Activated CD4-positive, CD25-positive, alpha-beta regulatory T cell treated with anti-CD3 and anti-CD28 coated beads, Interleukin-2, amount 50 U/mL, for 72 hours (primary cell): ENCODE results near the gene AP2A1.
A peak's percentile ranks its signal among the peaks of the same experiment; 100 is the strongest.

Experiments
- DNase-seq: peaks from one replicate; pipeline ENCODE4 v3.0.0; 2021

AP2A1 gene

DNA sequence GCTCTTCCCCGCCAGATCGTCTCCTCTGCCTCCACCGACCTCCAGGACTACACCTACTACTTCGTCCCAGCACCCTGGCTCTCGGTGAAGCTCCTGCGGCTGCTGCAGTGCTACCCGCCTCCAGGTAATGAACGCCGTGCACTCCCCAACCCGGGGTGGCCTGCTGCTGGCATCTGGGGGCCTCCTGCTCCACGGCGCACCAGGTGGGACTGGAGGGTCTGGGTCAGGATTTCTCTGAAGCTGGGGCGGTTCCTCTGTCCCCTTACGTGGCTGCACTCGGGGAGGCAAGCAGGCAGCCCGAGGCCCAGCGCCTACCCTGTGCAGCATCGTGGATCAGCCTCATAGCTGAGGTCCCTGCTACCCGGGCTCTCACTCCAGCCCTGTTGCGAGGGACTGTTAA lies 28.8 kb downstream of the AP2A1 start:
- DNase-seq: no peak

DNA sequence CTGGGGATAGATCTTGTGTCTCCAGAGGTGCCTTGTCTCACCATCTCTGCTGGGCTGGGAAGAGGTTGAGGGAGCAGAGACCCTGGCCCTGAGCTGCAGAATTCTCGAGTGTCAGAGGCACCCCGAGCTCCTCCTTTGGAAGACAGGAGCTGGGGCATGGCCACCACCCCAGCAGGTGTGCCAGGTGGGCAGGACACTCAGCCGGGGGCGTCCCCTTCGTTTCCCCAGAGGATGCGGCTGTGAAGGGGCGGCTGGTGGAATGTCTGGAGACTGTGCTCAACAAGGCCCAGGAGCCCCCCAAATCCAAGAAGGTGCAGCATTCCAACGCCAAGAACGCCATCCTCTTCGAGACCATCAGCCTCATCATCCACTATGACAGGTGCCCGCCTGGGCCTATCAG lies 31.8 kb downstream of the AP2A1 start:
- DNase-seq: no peak

DNA sequence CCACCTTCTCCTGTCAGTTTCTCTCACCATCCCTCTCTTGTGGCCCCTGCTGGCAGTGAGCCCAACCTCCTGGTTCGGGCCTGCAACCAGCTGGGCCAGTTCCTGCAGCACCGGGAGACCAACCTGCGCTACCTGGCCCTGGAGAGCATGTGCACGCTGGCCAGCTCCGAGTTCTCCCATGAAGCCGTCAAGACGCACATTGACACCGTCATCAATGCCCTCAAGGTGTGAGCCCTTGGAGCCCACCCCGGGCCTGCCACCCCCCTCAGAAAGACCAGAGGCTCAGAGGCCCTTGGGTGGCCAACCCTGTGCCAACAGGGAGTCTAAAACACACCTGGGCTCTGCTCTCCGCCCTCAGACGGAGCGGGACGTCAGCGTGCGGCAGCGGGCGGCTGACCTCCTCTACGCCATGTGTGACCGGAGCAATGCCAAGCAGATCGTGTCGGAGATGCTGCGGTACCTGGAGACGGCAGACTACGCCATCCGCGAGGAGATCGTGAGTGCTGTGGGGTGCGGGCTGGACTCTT lies 32.5 kb downstream of the AP2A1 start:
- no peak for DNase-seq

DNA sequence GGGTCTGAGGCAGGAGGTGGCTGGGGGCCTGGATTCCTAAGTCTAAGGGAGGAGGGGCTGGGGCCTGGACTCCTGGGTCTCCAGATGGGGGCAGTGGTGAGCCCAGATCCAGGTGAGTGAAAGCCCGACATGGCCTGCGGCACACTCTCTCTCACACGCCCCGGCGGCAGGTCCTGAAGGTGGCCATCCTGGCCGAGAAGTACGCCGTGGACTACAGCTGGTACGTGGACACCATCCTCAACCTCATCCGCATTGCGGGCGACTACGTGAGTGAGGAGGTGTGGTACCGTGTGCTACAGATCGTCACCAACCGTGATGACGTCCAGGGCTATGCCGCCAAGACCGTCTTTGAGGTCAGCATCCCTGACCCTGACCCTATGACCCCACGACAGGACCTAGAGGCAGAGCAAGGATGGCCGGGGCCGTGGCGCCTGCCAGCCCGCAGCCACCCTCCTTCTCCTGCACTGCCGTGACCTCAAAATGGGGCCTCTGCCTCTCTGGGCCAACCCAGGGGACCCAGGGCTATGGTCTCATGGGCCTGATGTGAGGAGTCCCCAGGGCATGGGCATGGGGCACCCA lies 33.1 kb downstream of the AP2A1 start:
- DNase-seq: no peak

DNA sequence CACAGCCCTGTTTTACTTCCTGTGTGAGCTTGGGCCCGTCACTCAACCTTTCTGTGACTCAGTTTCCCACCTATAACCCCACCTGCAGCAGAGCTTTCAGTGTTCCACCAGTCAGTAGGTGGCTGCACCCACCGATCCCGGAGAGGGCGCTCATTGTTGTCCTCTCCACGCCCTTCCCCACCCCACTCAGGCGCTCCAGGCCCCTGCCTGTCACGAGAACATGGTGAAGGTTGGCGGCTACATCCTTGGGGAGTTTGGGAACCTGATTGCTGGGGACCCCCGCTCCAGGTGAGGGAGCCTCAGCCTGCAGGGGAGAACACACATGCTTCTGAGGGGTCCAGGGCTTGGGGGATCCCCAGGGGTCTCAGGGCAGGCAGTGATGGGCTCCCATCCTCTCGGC lies 34.0 kb downstream of the AP2A1 start:
- no peak for DNase-seq

DNA sequence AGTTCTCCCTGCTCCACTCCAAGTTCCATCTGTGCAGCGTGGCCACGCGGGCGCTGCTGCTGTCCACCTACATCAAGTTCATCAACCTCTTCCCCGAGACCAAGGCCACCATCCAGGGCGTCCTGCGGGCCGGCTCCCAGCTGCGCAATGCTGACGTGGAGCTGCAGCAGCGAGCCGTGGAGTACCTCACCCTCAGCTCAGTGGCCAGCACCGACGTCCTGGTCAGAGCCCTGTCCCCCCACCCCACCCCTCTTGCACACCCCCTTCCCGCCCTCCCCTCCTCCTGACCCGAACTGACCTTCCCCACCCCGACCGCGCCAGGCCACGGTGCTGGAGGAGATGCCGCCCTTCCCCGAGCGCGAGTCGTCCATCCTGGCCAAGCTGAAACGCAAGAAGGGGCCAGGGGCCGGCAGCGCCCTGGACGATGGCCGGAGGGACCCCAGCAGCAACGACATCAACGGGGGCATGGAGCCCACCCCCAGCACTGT lies 34.6 kb downstream of the AP2A1 start:
- DNase-seq: no peak

DNA sequence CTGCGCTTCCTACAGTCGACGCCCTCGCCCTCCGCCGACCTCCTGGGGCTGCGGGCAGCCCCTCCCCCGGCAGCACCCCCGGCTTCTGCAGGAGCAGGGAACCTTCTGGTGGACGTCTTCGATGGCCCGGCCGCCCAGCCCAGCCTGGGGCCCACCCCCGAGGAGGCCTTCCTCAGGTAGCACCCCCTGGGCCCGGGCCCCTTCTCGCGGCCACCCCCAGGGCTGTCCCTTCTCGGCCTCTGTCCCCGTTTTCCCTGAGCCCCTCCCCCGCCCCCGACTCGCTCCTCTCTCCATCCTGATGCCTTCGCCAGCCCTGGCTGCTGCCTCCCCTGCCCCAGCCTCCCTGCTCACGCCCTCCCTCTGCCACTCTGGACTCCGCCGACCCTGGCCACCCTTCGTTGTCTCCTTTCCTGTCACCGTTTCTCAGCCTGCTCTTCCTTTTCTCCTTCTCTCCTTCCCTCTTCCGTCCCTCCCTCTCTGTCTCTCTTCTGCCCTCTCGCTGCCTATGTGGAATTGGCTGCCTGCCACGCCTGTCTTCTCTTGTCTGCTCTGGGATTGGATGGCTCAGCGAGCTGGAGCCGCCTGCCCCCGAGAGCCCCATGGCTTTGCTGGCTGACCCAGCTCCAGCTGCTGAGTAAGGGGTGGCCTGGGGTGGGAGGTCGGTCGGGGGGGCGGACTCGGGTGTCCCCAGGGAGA lies 35.3 kb downstream of the AP2A1 start:
- no peak for DNase-seq

DNA sequence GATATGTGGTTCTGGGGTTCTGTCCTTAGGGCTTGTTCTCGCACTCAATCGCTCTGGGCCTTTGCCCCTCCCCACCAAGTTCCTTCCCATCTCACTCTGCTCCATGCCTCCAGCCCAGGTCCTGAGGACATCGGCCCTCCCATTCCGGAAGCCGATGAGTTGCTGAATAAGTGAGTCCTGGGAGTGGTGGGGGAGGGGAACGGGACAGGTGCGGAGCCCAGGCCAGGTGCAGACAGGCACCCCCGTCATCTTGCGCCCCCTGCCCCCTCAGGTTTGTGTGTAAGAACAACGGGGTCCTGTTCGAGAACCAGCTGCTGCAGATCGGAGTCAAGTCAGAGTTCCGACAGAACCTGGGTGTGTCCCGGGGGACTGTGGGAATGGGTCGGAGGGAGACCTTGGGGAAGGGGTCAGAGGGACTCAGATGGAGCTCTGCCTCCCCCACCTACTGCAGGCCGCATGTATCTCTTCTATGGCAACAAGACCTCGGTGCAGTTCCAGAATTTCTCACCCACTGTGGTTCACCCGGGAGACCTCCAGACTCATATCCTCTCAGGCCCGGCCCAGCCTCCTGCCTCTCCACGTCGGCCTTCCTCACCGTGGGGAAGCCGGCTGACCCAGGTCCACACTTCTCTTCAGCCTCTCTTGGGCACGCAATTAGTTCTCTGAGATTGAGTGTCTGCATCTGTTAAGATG lies 36.2 kb downstream of the AP2A1 start:
- DNase-seq: no peak

DNA sequence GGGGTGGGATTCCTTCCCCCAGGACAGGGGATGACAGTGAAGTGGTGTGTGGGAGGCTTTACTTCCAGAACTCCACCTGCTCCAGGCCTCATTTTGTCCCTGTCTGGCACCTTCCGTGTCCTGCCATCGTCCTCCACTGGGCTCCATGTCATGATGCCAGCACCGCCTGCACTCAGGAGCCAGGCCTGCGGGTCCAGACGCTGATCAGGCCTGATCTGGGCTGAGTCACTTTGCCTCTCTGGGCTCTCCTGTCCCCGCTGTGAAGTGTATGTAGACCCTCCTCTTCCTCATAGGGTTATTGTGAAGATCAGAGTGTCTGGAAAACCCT lies 36.7 kb downstream of the AP2A1 start:
- DNase-seq: no peak

DNA sequence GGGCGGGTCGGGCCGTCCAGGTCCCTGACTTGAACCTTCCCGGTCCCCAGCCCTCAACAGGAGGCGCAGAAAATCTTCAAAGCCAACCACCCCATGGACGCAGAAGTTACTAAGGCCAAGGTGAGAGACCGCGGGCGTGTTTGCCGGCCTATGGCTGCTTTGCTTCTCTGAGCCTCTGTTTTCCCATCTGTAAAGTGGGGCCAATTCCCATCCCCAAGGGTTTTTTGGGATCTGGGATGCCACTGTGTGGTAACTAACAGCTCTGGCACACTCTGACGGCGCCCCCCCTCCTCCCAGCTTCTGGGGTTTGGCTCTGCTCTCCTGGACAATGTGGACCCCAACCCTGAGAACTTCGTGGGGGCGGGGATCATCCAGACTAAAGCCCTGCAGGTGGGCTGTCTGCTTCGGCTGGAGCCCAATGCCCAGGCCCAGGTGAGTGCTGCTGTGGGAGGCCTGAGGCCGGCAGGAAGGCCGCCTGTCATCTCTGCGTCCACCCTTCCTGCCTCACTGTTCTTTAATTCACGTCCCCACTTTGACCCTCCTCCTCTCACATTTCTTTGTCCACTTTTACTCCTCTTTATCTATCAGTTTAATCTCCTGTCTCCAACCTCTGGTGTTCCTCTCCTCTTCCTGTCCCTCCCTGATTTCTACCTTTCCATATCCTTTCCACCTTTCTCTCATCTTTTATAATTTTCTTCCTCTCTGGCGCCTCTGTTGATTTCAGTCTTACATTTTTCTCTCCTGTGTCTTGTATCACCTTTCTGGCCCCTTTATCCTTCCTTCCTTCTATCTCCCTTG lies 39.2 kb downstream of the AP2A1 start:
- DNase-seq: no peak

DNA sequence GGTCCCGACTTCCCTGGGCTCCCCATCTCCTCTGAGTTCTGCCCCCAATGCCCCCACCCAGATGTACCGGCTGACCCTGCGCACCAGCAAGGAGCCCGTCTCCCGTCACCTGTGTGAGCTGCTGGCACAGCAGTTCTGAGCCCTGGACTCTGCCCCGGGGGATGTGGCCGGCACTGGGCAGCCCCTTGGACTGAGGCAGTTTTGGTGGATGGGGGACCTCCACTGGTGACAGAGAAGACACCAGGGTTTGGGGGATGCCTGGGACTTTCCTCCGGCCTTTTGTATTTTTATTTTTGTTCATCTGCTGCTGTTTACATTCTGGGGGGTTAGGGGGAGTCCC lies 39.8 kb downstream of the AP2A1 start:
- no peak for DNase-seq

DNA sequence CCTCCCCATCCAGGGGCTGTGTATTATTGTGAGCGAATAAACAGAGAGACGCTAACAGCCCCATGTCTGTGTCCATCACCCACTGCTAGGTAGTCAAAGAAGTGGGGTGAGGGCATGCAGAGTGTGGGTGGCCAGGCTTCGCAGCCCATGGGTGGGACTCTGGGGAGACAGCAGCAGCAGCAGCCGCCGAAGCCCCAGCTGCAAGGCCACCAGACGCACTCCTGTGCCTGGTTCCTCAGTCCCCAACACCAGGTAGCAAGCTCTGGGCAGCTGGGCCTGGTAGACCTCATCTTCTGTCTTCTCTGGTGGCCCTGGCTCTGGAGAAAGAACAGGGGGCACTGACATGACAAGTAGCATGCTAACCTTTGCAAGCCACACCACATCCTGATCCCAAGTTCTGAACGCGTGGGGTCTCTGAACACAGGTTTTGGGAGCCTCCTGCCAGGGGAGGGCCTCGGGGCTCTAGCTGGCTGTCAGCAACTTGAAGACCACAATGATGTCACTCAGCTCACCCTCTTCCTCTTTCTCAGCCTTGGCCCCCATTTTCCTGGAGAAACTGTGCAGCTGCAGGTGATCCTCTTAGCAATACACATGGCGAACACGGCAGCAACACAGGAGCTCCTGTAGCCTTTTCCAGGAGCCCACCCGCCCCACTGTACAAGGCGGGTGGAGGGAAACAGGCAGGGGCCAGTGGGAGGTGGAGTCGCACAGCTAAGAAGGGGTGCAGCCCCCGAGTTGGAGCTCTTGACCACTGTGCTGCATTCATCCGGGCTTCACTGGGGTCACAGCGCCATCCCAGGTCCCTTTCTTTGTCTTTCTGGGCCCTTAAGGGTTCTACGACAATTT lies 40.5 kb downstream of the AP2A1 start:
- no peak for DNase-seq

DNA sequence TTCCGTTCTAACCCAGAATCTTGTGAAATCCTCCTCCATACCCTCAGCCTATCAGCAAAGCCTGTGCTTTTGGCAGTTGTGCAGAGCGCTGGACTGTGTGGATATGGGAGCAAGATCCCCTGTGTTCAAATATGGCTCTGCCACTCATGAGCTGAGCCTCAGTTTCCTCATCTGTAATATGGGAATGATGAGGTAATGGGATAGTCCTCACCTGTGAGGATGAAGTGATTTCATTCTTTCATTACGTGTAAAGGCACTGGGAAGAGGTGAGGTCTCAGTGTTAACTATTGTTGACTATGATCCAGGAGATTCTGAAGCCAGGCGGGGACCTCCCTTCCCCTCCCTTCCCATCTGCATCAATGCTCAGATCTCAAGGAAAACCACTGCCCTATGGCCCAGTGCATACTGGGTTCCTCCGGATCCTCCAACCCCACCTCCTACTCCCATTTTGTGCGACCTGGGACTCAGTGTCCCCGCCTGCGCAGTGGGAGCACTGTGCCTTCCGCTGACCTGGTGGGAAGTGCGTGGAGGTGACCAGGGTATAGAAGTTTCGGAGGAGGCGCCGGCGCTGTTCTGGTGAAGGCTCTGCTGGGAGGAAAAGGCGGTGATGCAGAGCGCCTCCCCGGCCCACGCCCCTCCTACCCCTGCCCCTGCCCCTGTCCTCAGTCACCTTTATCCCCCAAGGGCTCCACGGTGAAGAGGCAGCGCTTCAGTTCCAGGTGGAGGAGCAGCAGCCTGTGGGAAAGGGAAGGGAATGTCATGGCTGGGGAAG lies 41.3 kb downstream of the AP2A1 start:
- DNase-seq: no peak

DNA sequence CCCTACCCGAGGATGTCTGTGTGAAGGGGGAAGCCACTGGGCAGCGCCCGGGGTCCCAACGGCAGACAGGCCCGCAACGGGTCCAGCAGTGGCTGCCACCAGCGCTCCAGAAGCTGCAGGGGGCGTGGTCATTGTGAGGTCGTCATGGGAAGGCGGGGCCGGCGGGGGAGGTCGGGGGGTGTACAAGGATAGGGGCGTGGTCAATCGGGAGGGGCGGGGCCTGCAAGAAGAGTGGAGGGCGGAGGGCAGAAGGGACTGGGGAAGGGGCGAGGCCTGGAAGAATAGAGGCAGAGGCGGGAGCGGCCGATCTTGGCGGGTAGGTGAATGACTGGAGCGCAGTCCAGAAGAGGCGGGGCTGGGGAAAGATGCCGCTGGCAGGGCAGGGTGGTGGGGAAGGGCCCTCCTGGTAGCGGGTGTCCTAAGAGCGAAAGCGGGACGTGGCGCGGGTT lies 41.9 kb downstream of the AP2A1 start:
- DNase-seq: peak; percentile 84

DNA sequence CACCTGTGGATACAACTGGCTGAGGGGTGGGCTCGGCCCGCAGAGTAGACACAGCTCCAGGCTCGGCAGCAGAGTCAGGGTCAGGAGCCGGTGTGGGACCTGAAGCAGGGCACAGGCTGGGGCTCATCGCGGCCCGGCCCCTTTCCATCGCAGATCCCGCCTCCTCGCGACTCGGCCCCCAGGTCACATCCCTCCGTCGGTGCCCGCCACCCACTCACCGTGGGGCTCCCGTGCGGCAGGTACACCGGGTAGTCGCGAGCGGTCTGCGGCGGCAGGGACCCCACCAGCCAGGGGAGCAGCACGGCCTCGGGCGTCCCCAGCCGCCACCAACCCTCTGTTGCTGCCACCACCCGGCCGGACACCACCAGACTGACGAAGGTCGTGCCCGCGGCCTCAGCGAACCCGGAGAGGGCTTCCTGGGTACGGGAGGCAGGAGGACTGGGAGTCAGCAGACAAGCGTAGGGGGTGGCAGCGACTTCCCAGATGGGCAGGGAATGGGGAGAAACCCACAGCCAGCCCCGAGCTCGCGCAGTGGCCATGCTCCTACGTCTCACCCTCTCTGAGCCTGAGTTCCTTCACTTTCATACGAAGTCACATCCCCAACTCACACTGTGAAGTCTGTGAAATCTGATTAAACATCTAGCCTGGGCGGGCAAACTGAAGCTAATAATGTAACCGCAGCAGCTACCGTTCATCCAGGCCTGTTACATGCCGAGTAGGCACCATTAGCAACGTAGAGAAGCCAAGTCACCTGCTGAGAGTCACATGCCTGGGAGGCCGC lies 42.5 kb downstream of the AP2A1 start:
- DNase-seq: no peak

DNA sequence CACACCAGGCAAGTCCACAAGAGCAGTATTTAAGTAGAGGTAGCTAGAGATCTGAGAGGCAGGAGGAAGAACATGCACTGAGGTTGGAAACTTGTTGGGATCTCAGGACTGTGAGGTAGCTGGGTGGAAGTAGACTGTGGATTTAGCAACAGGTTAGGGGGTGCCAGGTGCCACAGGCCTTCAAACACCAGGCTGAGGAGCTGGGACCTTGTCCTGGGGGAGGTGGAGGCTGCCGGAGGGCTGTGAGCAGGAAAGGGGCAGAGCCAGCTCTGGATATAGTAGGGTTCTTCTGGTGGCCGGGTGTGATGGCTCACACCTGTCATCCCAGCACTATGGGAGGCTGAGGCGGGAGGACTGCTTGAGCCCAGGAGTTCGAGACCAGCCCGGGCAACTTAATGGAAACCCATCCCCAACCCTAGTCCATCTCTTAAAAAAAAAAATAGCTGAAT lies 43.2 kb downstream of the AP2A1 start:
- no peak for DNase-seq

DNA sequence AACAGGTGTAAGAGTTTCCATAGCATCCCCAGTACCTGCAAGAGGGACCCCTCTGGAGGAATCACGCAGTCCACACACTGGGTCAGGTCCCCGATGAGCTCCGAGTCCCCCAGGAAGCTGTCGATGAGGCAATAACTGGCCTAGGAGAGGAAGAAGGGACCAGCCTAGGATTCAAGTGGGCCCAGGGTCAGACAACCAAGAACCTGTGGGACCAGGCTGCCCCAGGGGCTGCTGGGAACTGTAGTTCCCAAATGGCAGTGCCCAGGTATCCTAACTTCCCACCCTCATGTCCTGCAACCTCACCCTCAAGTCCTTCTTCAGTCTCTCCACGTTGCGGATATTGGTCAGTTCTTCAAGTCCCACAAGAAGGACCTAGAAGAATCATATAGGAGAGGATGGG lies 44.5 kb downstream of the AP2A1 start:
- no peak for DNase-seq

DNA sequence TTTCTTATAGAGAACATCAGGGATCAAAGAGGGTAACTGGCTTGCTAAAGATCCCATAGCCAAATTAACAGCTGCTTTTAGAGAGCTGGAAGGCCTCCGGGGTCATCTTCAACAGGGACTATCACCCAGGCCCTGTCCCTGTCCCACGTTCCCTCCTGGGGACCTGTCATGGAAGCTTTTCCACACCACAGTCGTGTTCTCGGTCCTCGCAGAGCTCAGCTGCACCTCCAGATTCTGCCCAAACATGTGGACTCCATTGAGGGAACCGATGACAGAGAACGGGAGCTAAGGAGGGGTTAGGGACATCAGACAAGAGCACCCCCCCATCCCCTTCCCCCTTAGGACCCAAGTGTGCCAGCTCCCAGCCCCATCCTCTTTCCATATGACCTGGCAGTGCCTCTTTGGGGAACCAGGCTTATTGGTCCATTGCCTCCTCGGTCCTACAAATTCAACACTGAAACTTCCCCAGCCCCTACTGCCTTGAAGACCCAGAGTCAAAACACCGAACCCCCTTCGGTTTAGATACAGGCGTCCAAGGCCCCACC lies 45.7 kb downstream of the AP2A1 start:
- DNase-seq: no peak

DNA sequence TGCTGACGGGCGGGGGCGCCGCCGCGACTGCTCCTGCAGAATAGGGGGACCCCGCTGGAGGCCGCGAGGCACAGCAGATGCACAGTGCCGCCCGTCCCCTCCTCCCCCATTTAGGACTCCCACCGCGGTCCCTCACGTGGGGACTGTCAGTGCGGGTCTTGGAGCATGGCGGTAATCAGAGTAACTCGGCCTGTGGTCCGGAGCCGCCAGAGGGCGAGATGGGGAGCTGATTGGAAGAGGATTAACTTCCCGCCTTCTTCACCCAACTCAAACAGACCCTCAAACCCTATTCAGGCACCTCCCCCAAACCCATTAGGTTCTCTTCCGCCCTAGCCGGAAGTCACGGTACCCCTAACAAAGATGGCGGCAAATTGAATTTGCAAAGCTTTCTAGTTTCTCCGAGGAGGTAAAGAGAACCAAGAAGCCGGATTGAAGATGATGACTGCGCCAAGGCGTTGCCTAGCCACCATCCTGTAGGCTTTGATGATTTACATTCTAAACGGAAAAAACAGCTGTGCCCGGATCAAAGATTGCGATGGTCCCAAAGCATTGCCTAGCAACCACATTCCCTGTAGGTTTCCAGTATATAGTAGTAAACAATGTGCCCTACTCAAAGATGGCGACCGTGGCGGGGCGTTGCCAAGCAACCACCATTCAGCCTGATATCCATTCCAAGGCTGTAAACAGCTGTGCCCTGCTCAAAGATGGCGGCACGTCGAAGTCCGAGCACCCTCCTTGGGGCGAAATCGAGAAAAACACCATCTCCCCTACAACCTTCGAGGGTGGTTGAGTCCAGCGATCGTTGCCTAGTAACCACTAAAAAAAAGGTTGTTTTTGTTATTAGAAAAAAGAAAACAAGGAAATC lies 46.4 kb downstream of the AP2A1 start, which contains the start of gene FUZ:
Gene FUZ (minus strand): TSS at position 296 of the 865 bp plus-strand sequence. CDS start 186 bp downstream, at position 110.
- DNase-seq: peak; percentile 87
